Effector CD4-positive, alpha-beta T cell (primary cell): ENCODE results near the gene PAQR7.

Experiments used
- DNase-seq: peaks from one replicate; pipeline ENCODE4 v3.0.0-alpha.2; 2020

The PAQR7 gene

DNA sequence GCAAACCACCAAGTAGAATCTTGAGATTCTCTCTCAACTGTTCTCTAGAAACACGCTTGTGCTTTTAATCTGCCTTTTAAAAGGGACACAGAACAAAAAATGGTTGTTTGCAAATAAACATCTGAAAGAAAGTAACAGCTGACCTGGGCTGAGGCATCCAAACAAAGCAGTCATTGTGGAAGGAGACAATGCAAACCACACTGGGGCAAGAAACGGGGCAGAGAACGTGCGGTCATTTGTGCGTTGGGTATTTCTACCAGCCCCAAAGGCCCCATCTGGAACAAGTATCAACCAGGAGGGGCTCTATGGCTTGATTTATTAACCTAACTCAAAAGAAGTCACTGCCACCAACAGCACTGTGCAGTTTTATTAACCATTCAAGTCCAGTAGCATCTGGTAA lies 24.7 kb upstream of the PAQR7 start:
- DNase-seq: no peak

DNA sequence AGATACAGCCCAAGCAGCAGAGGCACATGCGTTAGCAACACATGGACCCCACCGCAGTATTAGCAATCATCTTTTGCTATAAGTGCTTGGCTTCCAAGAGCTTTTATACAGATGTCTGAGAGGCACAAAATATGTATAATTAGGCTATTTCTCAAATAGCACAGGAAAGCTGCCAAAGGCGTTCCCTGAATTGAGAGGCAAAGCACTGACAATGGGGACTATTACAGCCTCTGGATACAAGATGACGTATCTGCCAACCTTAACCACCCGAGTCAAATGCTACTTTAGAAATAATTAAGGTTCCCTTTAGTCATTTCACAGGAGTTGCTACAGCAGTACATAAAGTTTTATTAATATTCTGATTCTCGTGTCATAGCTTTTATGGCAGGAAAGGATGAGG lies 24.3 kb upstream of the PAQR7 start:
- DNase-seq: no peak

DNA sequence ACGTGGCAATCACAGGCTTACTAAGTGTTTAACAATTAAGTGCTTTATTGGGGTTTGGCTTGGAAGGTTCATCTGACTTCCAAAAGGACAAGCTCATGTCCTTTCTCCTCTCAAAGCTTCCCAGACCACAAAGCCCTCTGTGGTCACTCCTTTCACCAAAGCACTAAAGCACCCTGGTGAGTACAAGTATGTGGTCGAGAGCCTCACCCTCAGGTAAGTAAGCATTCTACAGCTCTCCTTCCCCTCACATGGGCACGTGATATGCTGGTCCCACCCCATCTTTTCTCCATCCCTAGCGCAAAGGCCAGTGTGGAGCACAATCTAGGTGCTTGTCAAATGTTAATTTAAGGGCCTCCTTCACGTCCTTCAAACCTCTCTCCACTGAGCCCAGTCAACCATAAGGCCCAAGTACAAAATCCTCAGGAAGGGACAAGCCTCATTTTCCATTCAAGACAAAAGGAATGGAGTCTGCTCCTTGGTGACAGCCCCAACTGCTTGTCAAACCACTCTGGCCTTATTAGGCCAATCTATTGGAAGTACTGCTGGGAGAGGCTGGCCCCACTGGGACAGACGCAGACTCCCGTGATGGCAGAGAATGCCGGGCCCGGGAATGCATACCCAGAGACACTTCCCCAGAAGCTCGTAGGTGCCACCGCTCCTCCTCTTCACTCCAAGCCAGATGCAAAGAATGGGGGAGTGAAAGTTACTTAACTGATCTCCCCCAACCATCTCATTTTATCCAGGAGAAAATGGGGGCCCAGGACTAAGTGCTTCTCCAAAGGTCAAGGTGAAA lies 22.9 kb upstream of the PAQR7 start:
- DNase-seq: no peak

DNA sequence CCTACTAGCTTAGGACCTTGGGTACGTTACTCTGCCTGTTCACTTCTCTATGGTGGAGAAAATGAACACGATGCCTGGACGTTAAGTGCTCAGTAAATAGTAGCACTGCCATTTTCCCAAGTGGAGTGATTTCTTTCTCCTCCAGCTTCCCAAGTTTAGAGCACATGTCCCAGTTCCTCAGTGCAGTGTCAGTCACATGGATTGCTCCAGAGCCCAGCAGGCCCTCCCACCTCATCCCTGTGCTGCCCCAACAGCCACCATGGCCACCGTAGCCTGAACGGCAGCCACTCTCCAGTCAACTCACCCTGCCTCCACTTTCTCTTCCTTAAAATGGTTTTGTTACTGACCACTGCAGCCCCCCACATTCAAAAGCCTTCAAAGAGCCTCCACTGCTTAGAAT lies 22.2 kb upstream of the PAQR7 start:
- no peak for DNase-seq

DNA sequence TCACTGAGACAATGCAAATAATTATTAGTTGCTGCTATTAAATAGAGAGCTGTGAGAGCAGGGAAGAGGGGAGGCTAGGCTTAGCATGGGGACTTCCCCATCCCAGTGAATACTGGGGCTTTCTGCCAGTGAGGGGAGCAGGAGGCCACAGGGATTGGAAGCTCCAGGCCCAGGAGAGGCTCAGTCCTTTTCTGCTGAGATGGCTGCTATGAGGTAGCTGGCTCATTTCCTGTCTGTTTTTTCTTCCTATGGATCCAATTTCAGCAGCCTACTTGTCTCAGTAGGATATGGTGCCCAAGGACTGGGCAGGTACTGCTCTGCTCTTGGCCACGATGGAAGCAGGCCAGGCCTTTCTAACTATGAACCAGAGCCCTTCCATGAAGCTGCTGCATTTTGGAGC lies 20.8 kb upstream of the PAQR7 start:
- no peak for DNase-seq

DNA sequence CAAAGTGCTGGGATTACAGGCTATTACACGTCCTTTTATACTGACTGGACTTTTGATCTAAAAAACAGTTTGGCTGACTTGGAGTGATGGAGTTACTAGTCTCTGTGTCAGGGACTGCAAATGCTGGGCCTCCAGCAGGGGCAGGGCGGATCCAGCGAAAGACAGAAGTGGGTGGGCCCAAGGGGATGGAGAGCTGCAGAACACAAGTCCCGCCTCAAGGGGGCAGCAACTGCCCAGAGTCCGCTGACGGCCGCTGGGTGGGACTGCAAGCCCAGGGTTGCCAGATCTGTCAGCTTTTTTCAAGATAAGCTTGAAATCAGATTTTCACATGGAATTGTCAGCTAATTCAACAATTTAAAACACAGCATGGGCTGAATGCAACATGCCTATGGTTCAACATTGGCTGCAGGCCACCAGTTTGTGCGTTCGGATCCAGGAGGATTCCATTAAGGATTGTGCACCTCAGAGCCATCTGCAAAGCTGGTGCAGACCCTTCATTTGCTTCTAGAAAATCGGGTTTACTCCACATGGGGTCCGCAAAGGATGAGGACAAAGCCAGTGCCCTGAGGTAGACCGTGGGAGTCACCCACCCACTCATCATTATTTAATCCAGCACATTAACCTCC lies 20.0 kb upstream of the PAQR7 start:
- DNase-seq: peak; percentile 84

DNA sequence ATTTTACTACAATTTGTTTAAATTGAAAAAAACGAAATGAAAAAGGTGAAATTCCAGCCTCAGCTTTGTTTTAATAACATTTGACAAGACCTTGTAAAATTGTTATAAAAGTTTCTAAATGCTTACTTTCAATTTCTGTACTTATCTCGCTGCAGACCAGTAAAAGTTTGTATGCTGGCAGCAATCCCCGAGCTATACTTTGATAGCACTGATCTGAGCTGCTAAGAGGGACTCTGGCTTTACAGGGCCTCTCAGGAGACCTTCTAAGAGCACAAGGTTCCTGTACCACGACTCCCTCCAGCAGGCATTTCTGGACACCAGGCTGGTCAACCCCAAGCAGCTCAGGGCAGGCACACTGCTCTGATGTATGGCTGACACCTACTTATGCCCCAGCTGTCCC lies 17.6 kb upstream of the PAQR7 start:
- DNase-seq: no peak

DNA sequence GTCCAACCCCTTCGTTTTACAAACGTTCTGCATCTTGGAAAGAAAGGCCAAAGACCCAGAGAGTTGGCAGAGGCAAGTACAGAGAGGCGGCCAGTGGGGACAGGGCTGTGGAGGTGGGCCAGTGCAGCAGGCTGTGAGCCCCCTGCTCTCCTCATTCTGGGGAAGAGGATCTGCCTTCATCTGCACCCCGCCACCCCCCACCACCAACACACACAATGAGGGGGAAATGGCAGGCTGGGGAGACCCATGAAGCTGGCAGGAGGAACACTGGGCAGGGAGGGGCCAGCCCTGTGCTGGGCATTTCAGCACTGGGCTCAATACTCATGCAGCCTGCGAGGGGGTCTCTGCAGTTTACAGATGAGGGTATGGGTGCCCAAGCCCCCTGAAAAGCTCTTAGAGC lies 16.1 kb upstream of the PAQR7 start:
- DNase-seq: no peak

DNA sequence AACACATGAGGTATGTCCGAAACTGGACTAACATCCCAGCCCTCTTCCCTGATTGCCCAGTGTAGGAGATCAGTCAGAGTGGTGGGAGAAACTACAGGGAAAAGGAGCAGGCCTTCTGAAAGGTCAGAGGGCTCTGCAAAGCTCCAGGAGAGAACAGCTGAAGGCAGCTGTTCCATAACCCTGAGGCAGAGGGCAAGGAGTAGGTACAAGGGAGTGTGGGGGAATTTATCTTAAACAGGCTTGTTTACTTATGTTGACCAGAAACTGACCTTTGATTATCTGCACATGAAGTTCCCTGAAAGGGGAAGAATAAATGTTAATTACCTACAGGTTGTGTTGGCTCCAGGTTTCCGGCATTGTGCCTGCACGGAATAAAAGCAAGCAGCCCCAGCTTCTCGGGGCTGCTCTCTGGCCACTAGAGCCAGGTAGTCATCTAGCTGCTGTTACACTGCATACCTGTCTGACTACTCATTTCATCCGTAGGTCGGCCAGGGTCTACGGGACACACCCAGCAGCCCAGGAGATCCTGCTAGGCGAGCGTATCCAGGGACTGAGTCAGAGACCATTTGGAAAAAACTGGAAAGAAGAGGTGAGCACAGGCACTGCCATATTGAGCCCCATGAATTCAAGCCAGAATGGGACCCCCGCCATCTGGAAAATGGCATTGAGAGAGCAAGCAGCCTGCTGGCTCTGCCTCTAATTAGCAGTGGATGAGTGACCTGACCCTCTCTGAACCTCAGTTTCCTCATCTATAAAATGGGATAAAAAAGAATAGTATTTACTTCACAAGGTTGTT lies 14.9 kb upstream of the PAQR7 start:
- no peak for DNase-seq

DNA sequence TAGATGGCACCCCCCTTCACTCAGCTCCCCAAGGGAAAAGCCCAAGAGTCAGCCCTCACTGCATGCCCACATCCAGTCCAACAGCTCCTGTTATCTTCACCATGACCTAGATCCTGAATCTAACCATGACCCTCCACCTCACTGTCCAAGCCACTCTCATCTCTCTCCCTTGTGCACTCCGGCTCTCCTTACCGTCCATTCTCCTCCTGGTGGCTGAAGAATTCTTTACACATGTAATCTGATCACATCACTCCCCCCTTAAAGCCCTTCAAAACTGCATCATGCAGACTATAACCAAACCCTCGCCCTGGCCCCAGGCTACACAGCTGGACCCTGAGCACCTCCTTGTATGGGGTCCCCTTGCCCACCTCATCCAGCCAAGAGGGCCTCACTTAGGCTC lies 14.0 kb upstream of the PAQR7 start:
- no peak for DNase-seq

DNA sequence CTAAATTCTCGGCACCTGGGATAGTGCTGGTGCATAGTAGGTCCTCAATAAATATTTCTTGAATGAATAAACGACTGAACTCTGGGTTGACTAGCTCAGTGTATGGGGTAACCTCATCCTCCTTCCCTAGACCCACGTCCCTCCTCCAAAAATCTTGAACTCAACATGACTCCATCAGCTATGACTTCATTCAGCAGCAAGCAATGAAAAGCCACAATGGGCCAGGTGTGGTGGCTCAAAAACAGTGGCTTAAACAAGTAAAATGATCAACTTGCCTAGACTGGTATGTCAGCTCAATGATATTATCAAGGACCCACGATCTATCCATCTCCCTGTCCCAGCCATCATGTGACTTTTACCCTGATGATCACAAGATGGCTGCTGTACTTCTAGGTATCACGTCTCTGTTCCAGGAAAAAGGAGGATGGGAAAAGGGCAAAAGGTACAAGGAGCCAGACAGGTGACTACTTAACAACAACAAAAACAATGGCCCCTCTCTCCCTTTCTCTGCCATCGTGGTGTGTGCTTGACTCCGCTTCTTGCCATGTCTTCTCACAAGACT lies 13.0 kb upstream of the PAQR7 start:
- DNase-seq: no peak

DNA sequence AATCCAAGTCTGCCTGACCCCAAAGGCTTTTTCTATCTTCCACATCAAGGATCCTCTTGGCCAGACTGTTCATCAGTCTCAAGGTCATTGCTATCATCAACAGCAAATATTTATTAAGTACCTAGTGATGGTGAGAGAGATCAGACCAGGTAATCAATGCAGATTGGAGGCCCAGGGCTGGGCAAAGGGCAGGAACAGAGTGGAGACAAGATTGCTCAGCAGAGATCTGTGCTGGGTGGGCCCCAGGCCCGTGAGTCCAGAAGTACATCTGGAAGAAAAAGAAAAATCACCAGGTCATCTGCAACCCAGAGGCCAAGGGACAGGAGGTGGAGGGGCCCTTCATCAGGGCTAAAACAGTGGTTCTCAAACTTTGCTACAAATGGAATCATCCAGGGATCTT lies 10.1 kb upstream of the PAQR7 start:
- no peak for DNase-seq

DNA sequence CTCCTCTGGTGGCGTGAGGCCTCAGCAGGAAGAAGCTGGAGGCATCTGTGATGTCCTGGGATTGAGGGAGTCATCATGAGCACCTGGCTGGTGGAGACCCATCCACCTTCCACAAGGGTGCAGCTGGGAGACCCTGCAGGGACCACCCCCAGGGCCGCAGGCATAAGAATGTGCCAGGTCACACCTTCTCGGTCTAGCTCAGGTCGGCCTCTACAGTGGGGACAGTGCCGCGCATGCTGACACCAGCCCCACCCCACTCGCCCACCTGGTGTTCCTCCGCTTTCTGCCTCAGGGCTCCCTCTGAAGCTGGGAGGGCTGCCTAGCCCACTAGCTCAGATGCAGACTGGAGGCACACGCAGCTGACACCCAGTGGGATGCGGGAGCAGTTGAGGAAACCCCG lies 5.8 kb upstream of the PAQR7 start:
- no peak for DNase-seq

DNA sequence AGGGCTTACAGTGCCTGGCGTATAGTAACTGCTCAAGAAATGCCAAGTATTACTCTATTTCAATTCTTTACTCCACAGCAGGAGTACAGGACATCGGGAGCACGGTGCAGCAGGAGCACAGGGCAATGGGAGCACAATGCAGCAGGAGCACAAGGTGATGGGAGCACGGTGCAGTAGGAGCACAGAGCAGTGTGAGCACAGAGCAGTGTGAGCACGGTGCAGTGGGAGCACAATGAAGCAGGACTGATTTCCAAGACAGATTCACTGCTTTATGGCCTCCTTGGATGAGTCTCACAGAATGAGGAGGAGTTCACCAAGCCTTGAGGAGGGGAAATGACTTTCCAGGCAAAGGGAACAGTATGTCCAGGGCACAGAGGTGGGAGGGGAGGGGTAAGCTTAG lies 5.0 kb upstream of the PAQR7 start:
- DNase-seq: no peak

DNA sequence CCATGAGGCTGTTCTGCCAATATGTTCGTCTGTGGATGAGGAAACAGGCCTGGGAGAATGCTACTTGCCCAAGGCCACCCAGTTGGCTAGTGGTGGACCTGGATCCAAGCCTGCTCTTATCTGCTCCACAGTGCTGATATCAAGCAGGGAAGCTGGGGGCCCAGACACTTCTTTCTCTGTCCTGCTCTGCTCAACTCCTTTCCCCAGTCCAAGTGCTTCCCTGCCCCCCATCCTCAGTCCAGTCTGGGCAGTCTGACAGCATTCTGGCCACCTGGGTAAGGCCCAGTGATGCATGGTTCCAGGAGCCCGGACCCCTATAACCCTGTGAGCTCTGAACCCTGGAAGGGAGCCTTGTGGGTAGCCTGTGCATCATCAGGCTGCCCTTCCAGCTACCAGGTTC lies 4.2 kb upstream of the PAQR7 start:
- DNase-seq: no peak

DNA sequence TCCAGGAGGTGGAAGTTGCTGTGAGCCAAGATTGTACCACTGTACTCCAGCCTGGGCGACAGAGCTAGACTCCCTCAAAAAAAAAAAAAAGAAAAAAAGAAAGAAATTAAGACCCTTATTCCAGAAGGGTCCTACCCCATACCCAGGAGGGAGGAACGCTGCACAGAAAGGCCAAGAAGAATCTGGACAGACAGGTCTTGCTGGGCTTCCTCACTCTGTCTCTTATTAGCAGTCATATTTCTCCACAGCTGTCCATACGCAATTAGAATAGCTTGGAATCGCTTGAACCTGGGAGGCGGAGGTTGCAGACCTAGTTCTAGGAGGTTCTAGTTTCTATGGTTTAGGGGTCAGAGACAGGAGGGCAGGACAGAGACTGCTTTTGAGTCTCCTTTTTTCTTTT lies 3.2 kb upstream of the PAQR7 start:
- DNase-seq: no peak

DNA sequence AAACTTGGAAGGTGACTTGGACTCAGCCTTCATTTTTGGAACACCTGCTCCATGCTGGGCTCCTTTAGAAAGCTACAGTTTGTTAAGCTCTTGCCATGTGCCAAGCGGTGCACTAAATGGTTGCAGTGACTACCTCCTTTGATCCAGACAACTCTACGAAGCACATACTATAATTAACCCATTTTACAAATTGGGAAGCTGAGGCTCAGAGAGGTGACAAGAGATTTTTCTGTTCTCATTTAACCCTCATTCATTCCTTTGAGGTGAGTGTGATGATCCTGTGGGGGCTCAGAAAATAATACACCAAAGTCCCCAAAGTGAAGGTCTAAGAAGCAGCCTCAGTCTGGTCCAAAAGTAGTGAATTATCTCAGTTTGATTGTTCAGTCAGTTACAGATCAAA lies 1.6 kb upstream of the PAQR7 start:
- no peak for DNase-seq

DNA sequence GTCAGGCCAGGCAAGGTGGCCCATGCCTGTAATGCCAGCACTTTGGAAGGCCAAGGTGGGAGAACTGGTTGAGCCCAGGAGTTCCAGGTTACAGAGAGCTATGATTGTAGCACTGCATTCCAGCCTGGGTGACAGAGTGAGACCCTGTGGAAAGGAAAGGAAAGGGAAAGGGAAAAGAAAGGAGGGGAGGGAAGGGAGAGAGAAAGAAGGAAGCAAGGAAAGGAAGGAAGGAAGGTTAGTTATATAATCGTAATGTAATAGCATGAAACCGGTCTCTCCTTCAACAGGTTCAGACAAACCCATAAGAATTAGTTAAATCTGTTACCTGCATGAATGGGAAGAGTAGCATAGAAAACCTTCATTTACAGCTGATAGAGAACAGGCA lies 1.2 kb upstream of the PAQR7 start:
- no peak for DNase-seq

DNA sequence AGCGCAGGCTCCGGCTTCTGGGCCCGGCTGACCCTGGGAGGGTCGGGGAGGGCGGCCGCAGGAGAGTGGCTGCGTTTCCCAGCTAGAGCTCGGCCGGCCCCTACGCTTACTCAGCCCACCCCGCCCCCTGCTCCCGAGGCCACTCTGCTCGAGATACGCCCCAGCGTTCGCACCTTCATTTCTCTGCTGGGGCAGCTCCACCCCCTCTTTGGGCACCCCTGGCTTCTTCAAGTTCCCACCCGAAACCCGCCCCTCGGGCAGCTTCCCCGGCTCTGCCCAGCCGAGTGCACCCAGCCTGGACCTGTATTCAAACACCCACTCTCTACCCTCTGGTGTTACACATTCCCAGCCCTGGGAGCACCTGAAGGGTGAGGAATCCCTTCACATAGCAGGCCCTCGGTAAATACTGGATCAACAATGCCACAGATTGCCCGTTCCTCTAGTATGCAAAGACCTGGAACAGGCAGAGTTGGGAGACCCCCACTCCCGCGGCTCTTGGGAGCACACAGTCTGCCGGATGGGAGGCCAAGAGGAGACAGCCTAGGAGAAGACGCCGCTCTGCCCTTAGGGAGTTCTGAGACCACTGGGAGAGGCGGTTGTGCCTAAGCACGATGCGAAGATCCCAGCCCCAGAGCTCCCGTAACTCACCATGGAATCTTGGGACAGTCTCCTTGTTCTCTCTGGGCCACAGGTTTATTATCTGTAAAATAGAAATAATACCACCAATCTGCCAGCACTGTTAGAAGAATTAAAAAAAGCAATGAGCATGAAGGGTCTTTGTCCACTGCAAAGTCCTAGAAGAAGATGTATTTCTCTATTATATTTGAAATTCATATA lies 566 bp upstream of the PAQR7 start:
- no peak for DNase-seq

DNA sequence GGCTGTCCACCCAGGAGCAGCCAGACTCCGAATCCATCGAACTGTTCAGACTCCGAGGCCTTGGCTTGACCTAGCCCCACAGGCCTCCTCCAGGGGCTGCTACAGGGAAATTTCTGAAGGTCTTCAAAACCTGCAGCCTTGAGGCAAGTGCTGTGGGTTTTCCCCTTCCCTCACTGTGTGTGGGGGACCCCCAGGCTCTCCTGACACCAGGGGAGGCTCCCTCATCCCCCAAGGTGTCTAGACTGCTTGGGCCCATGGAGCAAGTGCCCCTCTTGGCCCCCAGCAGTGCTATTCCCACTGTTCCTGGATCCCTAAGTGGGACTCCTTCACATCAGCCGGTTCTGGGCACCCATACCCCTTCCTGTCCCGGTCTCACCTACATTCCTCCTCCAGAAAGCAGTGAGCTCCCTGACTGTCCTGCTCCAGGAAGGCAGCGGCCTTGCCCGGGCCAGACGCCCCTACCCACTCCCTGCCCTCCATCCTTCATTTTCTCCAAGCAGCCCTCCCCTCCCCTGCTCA lies 814 bp downstream of the PAQR7 start:
- DNase-seq: no peak

DNA sequence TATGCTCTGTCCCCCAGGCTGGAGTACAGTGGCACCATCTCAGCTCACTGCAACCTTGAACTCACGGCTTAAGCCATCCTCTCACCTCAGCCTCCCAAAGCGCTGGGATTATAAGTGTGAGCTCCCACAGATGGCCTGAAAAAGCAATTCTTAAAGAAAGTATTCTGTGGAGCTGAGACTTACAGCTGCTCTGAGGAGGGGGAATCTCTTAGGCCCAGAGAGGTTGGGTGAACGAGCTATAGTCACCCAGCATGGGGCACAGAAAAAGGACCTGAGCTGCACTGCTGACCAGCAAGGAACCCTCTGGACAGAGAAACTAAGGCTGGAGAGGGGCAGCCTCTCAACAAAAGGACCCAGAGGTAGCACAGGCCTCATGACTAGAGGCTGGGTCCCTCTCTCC lies 1.3 kb downstream of the PAQR7 start:
- no peak for DNase-seq

DNA sequence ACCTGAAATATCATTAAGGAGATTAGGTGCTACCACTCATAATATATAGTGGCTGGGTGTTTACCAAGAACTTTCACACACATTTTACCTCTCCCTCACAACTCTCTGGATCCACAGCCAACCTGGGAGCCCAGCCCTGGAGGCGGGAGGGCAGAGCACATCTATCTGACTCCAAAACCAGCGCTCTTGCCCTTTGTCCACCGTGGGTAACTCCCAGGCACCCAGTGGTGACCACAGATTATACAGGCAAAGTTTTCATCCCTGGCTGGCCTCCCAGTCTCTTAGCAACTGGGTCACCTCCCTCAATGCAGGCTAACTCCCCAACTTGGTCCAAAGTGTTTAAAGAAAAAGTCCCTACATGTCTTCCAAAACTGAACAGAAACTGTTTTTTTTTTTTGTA lies 2.4 kb downstream of the PAQR7 start:
- no peak for DNase-seq

DNA sequence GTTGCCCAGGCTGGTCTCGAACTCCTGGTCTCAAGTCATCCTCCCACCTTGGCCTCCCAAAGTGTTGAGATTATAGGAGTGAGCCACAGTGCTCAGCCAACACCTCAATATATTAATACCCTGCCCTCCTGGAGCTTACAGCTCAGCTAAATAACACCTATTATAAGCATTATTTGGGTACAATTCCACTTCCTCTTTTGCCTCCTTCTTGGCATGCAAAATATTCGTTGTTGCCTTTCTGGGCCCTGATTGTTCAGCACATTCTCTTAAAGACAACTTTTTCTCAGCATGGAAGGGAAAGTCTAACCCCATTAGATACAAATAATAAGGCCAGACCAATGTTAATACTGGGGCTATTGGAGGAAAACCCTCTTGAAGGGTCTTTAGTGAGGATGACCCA lies 2.8 kb downstream of the PAQR7 start:
- DNase-seq: no peak
